ENCODE results near the gene TPH2. TPM values are rescaled to one million over a fixed set of nuclear protein-coding genes. Genes with fewer than 3 reads are reported as not detected.

TPH2 gene
- total and polyA plus RNA-seq, 2 of the 4 experiments (the other 2 are of a cell fraction): not detected

DNA sequence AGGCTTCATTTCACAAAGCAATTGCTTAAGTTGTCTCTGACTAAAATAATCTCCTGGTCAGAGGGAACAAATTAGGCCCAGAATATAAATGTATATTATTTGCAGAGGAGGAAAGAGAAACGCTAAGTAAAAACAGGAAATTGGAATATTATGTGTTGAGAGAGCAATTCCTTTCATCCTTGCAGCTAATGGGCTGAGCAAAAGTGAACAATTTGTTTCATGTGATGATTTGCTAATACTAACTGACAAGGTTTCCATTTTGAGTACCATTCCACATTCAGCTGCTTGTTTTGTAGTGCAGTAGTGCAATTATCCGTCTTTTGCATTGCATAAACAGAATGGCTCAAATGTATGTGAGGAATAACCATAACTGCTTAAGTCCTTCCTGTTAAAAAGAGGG lies 103.2 kb downstream of the TPH2 start:
- in situ Hi-C loops (cut with MboI; ENCODE audit: low sequenced_read_pairs): no loop called here
- CTCF ChIA-PET: no interaction called here
- no peak overlapping the region for H3K4me3 ChIP-seq (ENCODE audit: insufficient read depth, low read depth, low read length)
- H4K91ac ChIP-seq (ENCODE audit: insufficient read depth, low read depth, low read length): no peak overlapping the region
- DNase-seq (no peak), ATAC-seq (ENCODE audit: low read depth) (no peak)
- dilution Hi-C loops (cut with HindIII; ENCODE audit: low sequenced_read_pairs, unreplicated experiment): no loop called here
- no peak overlapping the region for H2AK5ac ChIP-seq (ENCODE audit: low read depth, low read length)
- H3K14ac ChIP-seq (replicated peaks; ENCODE audit: low read depth, low read length): no peak overlapping the region
- intact Hi-C loops (cut with micrococcal nuclease): no loop called here
- H3K23ac ChIP-seq (ENCODE audit: low read depth, low read length): no peak overlapping the region
- TF ChIP-seq NFE2L2 (IDR thresholded peaks at IDR 0.05; ENCODE audit: low read depth, low read length): no peak
- no peak for TF ChIP-seq FOS (IDR thresholded peaks at IDR 0.05; ENCODE audit: low read depth, low read length)
- no peak for TF ChIP-seq RAD21 (IDR thresholded peaks at IDR 0.05; ENCODE audit: low read length)
- TF ChIP-seq, protein P1, sequence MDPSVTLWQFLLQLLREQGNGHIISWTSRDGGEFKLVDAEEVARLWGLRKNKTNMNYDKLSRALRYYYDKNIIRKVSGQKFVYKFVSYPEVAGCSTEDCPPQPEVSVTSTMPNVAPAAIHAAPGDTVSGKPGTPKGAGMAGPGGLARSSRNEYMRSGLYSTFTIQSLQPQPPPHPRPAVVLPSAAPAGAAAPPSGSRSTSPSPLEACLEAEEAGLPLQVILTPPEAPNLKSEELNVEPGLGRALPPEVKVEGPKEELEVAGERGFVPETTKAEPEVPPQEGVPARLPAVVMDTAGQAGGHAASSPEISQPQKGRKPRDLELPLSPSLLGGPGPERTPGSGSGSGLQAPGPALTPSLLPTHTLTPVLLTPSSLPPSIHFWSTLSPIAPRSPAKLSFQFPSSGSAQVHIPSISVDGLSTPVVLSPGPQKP (IDR thresholded peaks at IDR 0.05; ENCODE audit: borderline replicate concordance, low read depth, low read length): no peak
- TF ChIP-seq MAZ (IDR thresholded peaks at IDR 0.05; ENCODE audit: borderline replicate concordance, low read depth, low read length): no peak
- TF ChIP-seq MXI1 (IDR thresholded peaks at IDR 0.05; ENCODE audit: borderline replicate concordance, low read depth, low read length): no peak
- no peak for TF ChIP-seq MAFK (IDR thresholded peaks at IDR 0.05; ENCODE audit: low read depth, low read length)
- H2BK120ac ChIP-seq (ENCODE audit: low read depth, low read length): no peak overlapping the region
- no peak overlapping the region for H3K4me2 ChIP-seq (ENCODE audit: low read depth, low read length)
- H3K18ac ChIP-seq (ENCODE audit: low read depth, low read length): no peak overlapping the region
- no peaks in the 10 kb centered on the region for H3K4me1 ChIP-seq (ENCODE audit: control insufficient read depth, insufficient read depth, low read length)
- no peaks in the 10 kb centered on the region for H3K36me3 ChIP-seq (ENCODE audit: control insufficient read depth, insufficient read depth, low read length)
- H3K4ac ChIP-seq (ENCODE audit: low read depth, low read length): no peak overlapping the region
- H3K56ac ChIP-seq (ENCODE audit: extremely low read depth, insufficient read depth, low read length): no peak overlapping the region
- no peak overlapping the region for H4K5ac ChIP-seq (ENCODE audit: low read depth, low read length)
- POLR2A ChIA-PET (ENCODE audit: unreplicated experiment): no interaction called here
- no peak overlapping the region for H3K27ac ChIP-seq (ENCODE audit: insufficient read depth, low read length)
- H3K9me3 ChIP-seq (ENCODE audit: control insufficient read depth, insufficient read depth, low read length): no peaks in the 10 kb centered on the region
- peaks cover 3% of the 10 kb centered on the region for H3K27me3 ChIP-seq (ENCODE audit: control insufficient read depth, insufficient read depth, low read length)
- no peaks in the 10 kb centered on the region for H3K79me1 ChIP-seq (ENCODE audit: low read depth in 1 of 2, low read length in 2 of 2)
- H3K9me1 ChIP-seq (ENCODE audit: insufficient read depth, low read length): no peaks in the 10 kb centered on the region
- no peak overlapping the region for H4K8ac ChIP-seq (ENCODE audit: low read depth in 2 of 2, low read length in 2 of 2)
- WGBS, 2 experiments (ENCODE audit: extremely low coverage in 2 of 2, insufficient read length in 1 of 2): no CpG with 5 or more reads among the region's 2 CpGs
- H2AFZ ChIP-seq (replicated peaks; ENCODE audit: low read length, poor library complexity): no peak overlapping the region
- no peak overlapping the region for H3K9ac ChIP-seq (ENCODE audit: low read depth, low read length)
- no peaks in the 10 kb centered on the region for H4K20me1 ChIP-seq (ENCODE audit: insufficient read depth, low read length)
- H2AK9ac ChIP-seq (replicated peaks; ENCODE audit: low read depth, low read length, poor library complexity): no peak overlapping the region
- H2BK15ac ChIP-seq (ENCODE audit: low read depth, low read length): no peak overlapping the region
- H2BK20ac ChIP-seq (ENCODE audit: low read depth, low read length): no peak overlapping the region
- no TSS peak for BruUV-seq (replicated peaks)
- no peak overlapping the region for H2BK5ac ChIP-seq (ENCODE audit: low read depth, low read length, poor library complexity, severe bottlenecking)
